ENCODE measurements around the gene SLC24A3. TPM values are rescaled to one million over a fixed set of nuclear protein-coding genes. Genes with fewer than 3 reads are reported as not detected.

The SLC24A3 gene
- total and polyA plus RNA-seq, 12 donors: 0.21 to 2.6 (median 0.84) TPM

DNA sequence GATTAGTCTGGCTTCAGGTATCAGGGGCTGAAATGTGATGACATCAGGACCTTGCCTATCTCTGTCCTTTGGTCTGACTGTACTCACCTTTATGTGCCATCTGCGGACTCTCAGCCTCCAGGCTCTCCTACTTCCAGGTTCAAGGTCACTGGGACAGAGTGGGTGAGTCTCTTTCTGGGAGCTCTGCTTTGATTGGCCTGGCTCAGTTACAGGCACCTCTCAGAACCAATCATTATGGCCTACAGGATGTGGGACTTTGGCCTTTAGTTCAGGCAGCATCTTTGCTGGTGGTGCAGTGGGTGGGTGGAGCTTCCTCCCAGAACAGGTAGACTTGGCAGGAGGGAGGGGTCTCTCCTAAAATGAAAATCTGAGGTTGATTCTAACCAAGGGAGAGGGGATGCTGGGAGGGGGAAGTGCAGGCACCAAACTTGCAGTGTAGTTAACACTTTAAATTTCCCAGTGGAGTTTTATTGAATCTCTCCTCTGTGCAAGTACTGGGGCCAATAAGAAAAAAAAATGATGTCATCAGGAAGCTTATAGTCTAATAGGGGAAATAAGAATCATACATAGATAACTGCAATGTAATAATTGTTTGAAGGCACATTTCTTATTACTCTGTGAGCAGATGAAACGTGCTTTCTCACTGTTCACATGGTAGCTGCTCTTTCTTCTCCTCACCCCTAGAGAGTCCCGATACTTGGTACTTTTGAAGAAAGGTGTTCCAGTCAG, 53.4 kb downstream of the SLC24A3 start:
- 89 to 90% methylated on average over 3 of the region's 3 CpGs for WGBS, 2 donors
- intact Hi-C loops (cut with DNase I): no loop called here
- DNase-seq (no peak), ATAC-seq (no peak)
- Histone ChIP-seq H3K9me3 (no peaks in the 10 kb centered on the region), H3K4me3 (no peak overlapping the region), H3K4me1 (peaks cover 0 to 6% (median 0%) of the 10 kb centered on the region in 9 donors), H3K27me3 (no peaks in the 10 kb centered on the region), H3K27ac (no peak overlapping the region), H3K36me3 (no peaks in the 10 kb centered on the region)
- TF ChIP-seq, protein P1, sequence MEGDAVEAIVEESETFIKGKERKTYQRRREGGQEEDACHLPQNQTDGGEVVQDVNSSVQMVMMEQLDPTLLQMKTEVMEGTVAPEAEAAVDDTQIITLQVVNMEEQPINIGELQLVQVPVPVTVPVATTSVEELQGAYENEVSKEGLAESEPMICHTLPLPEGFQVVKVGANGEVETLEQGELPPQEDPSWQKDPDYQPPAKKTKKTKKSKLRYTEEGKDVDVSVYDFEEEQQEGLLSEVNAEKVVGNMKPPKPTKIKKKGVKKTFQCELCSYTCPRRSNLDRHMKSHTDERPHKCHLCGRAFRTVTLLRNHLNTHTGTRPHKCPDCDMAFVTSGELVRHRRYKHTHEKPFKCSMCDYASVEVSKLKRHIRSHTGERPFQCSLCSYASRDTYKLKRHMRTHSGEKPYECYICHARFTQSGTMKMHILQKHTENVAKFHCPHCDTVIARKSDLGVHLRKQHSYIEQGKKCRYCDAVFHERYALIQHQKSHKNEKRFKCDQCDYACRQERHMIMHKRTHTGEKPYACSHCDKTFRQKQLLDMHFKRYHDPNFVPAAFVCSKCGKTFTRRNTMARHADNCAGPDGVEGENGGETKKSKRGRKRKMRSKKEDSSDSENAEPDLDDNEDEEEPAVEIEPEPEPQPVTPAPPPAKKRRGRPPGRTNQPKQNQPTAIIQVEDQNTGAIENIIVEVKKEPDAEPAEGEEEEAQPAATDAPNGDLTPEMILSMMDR (IDR thresholded peaks at IDR 0.05): no peak

DNA sequence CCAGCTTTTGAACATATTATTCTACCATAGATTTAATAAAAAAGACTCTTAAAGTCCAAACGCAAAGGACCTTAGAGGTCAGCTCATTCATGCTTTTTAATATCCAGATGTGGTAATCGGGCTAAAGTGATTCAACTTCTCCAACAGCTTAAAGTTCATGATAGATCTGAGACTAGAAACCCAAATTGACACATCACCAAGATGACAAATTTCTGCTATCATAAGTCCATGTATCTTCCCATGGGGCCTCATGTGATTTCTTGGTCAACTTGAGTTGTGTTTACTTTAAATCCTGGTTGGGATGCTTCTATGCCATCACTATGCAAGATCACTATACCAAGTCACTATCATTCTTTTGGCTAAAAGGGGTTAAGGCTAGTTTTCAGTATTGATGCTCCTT, 56.0 kb downstream of the SLC24A3 start:
- ATAC-seq (no peak), DNase-seq (no peak)
- Histone ChIP-seq H3K9me3 (no peaks in the 10 kb centered on the region), H3K27ac (no peak overlapping the region), H3K27me3 (no peaks in the 10 kb centered on the region), H3K36me3 (no peaks in the 10 kb centered on the region), H3K4me1 (peaks cover 0 to 2% (median 0%) of the 10 kb centered on the region in 9 donors), H3K4me3 (no peak overlapping the region)
- 90 to 95% methylated on average over 2 of the region's 2 CpGs for WGBS, 2 donors
- intact Hi-C loops (cut with DNase I): no loop called here
- TF ChIP-seq, protein P1 (IDR thresholded peaks at IDR 0.05): no peak

DNA sequence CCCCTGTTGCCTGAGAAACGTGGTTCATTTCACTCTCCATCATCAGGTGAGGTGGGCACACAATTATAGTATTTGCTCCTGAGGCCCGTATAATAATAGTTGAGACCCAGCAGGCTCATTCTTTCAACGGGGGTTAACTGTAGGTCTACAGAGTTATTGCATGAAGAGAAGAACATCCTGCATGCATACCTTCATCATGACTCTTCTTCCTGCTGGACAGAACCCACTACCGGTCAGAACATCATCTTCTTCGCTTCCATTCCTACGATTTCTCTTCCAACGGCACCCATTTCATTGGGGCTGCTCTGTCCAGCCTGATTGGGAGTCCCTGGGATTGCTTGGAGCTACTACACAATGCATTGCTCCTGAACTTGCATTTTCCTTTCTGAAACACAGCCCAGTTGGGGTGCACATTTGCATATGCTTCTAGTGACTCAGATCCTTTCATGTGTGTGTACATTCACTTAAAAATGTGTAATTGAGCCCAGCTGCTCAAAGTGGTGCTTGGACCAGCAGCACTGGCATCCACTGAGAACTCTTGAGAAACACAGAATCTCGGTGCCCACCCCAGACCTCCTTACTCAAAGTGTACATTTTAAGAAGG, 57.4 kb downstream of the SLC24A3 start:
- whole genome bisulfite sequencing, 2 donors: 81 to 83% methylated on average over 8 of the region's 8 CpGs
- intact Hi-C loops (cut with DNase I): loop anchor here in 1 of 10 donors (10.0 kb wide), 1 partner anchor 105 kb away; no protein-coding TSS in a partner anchor
- Histone ChIP-seq H3K27ac (no peak overlapping the region), H3K4me1 (peaks cover under 1 to 10% (median 5%) of the 10 kb centered on the region in 9 donors), H3K4me3 (no peak overlapping the region), H3K27me3 (no peaks in the 10 kb centered on the region), H3K9me3 (no peaks in the 10 kb centered on the region), H3K36me3 (no peaks in the 10 kb centered on the region)
- DNase-seq (no peak), ATAC-seq (no peak)
- TF ChIP-seq, protein P1 (IDR thresholded peaks at IDR 0.05): no peak

DNA sequence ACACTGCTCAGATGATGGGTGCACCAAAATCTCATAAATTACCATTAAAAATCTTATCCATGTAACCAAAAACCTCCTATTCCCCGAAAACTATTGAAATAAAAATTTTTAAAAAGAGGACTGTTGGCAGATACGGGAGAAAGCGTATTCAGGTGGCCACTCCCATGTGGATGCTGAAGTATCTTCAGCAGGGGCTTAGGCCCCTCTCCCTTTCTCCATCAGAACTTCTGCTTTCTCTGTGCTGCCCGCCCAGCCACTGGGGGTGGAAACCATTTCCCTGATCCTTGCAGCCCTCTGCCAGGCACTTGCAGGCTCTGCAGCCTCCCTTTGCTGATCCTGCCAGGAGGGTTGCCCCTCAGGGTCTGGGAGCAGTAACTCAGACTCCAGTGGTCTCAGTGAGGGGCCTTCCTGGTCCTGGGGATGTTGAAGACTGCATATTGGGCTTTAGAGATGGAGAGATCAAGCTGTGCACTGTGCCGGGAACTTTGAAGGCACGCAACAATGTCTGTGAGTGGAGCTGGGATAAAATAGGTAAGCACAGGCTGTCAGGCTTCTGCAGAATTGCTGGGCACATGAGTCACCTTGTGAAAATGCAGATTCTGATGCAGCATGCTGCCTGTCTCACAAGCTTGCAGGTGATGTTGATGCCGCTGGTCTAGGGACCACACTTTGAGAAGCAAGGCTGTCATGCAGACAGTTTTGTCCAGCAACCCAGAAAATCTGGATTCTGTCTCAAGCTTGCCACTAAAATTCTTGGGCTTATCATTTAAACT, 59.6 kb downstream of the SLC24A3 start:
- DNase-seq: no peak
- TF ChIP-seq, protein P1 (IDR thresholded peaks at IDR 0.05): no peak
- ATAC-seq: no peak
- H3K4me3 ChIP-seq: no peak overlapping the region
- no peaks in the 10 kb centered on the region for H3K36me3 ChIP-seq
- no peaks in the 10 kb centered on the region for H3K27me3 ChIP-seq
- intact Hi-C loops (cut with DNase I): loop anchor here in 1 of 10 donors (10.0 kb wide), 1 partner anchor 103 kb away; no protein-coding TSS in a partner anchor
- H3K9me3 ChIP-seq: no peaks in the 10 kb centered on the region
- H3K27ac ChIP-seq: no peak overlapping the region
- WGBS, 2 donors: 95 to 96% methylated on average over 7 of the region's 7 CpGs
- H3K4me1 ChIP-seq: peaks cover 4 to 24% (median 20%) of the 10 kb centered on the region in 9 donors
